GM21717 (cell line): ENCODE measurements around the gene CHST11.
"Not testable (repeated sequence)": the region's sequence is repeated elsewhere in the genome, so short reads cannot be mapped to it uniquely, and the experiment has no call there.

Experiments used
- ATAC-seq: cut with Tn5 transposase; IDR thresholded peaks from one replicate; pipeline ENCODE4 v1.9.1; 2021; ENCODE audit warnings: mild to moderate bottlenecking, moderate library complexity; ENCODE audit not compliant: unreplicated experiment

CHST11 gene

DNA sequence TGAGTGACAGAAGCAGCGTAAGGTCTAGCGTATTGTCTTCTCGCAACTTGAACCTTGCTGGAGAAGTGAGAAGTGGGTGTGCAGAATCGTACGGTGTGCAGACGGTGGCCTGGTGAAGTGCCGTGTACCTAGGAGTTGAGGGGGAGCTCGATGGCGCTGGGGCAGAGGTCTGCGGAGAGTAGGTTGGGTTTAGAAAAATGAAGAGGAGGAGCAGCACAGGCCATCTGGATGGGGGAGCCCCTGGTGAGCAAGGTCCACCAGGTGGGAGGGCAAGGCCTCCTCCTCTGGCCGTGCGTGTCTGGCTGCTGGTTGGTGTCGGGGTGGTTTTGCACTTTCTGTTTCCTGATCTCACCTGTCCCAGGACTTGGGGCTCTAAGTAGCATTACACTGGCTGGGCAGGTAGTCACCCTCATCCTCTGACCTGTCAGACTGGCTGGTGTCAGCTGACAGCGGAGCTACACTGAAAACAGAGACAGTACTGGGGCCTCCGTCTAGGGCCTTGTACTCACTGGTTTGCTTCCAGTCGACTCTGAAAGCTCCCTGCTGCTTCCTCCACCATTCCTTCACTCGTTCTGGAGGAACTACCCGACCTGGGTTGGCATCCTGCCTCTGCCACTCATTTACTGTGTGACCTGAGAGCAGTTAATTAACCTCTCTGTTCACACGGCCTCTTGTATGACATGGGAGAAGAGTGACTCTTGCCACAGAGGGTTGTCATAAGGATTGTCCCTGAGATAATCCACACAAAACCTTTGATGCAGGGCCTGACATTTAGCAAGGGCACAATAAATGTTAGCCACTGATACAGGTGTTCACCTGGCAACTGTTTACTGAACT lies 273.1 kb downstream of the CHST11 start:
- no peak for ATAC-seq

- ATAC-seq, result no peak
Measured at GRCh38 chr12:104730763-104731162, 274.0 kb downstream of the CHST11 start.

GRCh38 chr12:104733717-104734175 lies 277.0 kb downstream of the CHST11 start:
- ATAC-seq, result no peak

- ATAC-seq, result no peak
Measured at GRCh38 chr12:104734541-104735095, 277.9 kb downstream of the CHST11 start.

DNA sequence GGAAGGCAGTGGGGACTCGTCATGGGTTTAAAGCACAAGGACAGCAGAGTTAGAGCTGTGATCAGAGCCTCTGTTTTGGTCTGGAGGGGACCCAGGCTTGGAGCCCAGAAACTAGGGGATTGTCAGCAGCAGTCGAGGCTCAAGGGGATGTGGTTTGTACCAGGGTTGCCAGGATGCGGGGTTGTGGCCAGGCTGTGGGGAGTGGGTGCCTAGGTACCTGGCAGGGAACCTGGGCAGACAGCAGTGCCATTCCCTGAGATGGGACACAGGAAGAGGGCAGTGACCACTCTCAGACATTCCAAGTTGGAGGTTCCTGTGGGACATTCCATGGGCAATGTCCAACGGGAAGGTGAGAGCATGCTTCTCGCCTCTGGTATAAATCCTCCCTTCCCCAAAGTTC lies 279.1 kb downstream of the CHST11 start:
- no peak for ATAC-seq

DNA sequence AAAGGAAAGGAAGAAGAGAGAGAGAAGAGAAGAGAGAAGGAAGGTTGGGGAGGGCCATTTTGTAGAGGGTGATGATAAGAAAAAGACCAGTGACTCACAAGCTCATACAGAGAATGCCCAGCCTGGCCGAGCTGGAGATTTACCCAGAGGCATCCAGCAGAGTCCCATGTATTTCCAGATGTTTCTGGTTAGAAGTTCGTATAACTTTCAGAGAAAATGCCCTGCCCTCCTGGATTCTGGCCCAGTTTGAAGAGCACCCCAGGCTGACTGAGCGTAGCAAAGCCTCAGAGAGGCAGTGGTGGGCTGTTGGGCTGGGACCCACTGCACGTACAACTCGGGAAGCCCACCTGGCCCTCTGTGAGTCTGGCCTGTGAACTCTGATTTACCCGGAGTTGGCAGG lies 279.6 kb downstream of the CHST11 start:
- no peak for ATAC-seq

DNA sequence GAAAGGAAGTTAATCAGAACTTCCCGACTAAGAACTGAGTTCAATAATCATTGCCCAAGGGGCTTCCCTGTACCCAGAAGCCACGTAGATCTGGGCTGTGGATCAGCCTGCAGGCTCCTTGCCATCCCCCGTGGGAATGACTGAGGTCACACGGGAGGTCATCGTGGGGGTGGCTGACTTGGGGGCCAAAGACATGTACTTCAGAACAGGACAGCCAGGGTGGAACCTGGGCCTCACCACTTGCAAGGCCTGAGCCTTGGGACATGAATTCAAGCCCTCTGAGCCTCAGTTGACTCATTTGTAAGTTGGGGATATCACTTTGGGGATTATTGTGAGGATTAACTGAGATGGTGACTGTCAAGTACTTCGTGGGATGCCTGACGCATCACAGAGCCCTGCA lies 280.4 kb downstream of the CHST11 start:
- ATAC-seq, result no peak

- no peak for ATAC-seq
Measured at GRCh38 chr12:104737791-104738301, 281.1 kb downstream of the CHST11 start.

DNA sequence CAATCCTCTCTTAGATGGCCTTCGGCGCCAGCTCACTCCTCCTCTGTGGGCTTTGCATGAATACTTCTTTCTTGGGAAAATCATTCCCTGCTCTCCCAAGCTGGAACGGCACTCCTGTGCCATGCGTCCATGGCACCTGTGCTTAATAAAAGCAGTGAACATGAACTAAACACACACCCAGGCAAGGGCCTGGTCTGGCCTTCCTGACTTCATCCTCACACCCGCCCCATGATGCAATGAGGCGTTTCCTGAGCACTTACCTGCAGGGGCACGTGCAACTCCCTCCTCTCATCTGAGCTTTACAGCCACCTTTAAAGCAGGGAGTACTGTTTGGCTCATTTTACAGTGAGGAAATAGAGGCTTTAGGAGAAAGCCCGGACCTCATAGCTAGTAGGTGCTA lies 281.6 kb downstream of the CHST11 start:
- ATAC-seq, result no peak

DNA sequence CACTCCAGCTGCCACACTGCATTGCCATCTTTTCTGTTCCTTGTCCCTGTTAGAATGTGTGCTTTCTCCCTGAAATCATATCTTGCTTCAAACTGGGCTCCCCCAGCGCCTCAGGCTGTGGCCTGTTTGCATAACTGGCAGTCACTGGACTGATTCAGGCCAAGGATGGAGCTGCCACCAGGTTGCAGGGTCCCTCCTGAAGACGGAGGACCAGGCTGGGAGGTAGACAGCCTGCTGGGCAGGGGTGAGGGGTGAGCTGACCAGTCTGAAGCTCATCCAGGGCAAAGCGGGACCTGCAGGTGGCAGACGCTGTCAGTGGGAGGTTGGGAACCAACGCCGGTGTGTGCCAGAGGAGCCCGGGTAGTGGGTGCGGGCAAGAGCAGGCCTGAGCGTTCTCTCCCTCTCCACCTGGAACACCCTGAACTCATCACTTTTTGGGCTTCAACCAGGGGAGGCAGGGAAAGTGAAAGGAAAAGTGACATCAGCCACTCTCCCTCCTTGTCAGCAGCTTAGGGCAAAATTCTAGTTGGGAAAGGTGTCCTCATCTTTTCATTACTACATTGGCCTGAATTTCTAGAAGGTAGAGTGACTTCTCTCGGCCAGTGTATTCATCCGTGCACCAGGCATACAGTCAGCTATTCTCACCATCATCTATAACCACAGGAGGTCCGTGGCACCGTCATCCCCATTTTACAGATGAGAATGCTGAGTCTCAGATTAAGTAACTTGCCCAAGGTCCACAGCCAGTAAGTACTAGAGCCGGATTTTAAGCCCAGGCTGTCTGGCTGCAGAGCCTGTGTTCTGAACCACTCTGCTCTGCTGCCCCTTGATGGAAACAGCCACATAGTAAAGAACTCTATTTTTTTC lies 282.3 kb downstream of the CHST11 start:
- no peak for ATAC-seq

GRCh38 chr12:104740668-104741067 lies 283.9 kb downstream of the CHST11 start:
- ATAC-seq, result peak; percentile 58

- peak; percentile 24 for ATAC-seq
Measured at GRCh38 chr12:104741077-104741476, 284.3 kb downstream of the CHST11 start.

DNA sequence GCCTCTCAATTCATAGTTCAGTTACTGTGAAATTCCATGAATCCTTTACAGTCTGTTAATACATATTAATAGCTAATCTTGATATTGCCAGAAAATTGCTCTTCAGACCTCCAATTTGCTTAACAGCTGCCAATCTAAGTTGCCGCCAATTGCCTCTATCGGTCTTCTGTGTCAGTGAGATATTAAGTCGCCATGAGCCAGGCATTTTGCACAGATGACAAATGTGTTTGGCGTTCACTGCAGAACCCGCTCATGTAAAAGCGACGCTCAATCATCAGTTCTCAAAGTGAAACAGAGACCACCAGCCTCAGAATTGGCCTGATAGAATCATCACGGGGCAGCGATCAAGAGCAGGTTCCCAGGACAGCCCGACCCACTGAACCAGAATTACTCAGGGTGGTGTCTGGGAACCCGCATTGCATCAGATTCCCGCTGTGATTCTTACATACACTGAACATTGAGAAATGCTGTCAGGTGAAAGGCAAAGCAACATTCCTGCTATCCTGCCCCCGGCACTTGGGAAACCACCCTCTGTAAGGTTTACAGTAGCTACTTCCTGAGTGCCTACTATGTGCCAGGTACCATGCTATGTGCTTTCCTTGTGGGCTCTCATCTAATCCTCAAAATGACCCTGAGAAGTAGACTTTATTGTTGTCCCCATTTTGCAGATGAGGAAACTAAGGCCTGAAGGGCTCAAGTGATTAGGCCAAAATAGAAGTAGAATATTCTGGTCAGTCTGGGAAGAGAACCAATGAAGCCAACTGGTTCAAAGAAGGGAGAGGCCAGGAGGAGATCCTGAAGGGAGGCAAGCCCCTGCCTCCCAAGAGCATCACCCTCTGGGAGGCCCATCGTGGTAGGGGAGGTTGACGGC lies 285.0 kb downstream of the CHST11 start:
- no peak for ATAC-seq

DNA sequence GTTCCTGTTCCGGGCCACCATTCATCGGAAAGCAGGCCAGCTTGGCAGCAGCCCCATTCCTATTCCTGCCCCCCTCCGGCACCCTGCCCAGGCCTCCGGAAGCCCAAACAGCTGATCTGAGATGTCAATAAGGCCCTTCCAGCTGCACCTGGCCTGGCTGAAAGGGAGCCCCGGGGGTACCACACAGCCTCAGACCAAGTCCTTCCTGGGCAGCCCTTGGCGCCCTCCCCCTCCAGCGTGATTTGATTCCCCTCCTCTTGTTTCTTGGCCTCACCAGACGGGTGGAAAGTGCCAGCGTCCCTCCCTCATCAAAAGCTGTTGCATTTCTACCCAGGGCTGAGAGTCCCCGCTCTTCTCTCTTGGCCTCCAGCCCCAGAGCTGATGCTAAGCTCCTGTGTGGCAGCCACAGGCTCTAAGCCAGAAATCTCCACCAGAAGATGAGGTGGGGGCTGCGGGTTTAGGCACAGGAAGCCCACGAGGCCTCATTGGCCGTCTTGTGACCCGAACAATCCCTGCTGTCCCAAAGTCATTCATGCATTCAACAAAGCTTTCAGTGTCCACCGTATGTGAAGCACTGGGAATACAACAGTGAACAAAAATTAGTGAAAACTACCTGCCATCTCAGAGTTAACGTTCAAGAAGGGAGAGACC lies 285.9 kb downstream of the CHST11 start:
- no peak for ATAC-seq

- no peak for ATAC-seq
Measured at GRCh38 chr12:104743202-104743580, 286.4 kb downstream of the CHST11 start.

DNA sequence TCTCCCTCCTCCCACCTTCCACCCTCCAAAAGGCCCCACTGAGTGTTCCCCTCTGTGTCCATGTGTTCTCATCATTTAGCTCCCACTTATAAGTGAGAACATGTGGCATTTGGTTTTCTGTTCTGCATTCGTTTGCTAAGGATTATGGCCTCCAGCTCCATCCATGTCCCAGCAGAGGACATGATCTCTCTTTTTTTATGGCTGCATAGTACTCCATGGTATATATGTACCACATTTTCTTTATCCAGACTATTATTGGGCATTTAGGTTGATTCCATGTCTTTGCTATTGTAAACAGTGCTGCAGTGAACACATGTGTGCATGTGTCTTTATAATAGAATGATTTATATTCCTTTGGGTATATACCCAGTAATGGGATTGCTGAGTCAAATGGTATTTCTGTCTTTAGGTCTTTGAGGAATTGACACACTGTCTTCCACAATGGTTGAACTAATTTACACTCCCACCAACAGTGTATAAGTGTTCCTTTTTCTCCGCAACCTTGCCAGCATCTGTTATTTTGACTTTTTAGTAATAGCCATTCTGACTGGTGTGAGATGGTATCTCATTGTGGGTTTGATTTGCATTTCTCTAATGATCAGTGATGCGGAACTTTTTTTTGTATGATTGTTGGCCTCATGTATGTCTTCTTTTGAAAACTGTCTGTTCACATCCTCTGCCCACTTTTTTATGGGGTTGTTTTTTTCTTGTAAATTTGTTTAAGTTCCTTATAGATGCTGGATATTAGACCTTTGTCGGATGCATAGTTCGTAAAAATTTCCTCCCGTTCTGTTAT lies 287.2 kb downstream of the CHST11 start:
- not testable (repeated sequence) for ATAC-seq

DNA sequence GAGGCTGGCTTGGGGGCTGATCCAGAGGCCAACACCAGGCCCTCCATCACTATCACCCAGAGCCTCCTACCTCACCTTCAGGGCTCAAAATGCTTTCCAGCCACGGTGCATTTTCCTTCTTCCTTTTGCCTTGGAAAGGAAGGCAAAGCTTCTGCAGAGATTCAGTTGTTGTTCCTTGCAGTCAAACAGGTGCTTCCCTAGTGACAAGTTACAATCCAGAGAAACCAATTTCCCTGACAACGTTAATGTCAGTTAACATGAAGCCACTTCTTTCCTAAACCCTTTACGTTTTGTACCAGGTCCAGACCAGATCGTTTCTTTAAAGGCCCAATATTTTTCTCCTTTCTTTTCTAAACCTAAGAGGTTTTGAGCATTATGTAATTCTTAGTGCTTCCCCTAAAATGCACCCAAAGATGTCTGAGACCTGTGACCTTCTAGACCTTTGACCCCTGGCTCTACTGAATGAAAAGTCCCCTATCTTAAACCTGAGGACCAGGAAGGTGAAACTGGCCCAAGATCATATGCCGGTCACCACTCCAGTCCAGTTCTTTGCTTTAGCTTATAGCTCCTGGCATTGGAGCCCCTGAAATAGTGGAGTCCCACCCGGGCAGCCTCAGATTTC lies 289.8 kb downstream of the CHST11 start:
- no peak for ATAC-seq

DNA sequence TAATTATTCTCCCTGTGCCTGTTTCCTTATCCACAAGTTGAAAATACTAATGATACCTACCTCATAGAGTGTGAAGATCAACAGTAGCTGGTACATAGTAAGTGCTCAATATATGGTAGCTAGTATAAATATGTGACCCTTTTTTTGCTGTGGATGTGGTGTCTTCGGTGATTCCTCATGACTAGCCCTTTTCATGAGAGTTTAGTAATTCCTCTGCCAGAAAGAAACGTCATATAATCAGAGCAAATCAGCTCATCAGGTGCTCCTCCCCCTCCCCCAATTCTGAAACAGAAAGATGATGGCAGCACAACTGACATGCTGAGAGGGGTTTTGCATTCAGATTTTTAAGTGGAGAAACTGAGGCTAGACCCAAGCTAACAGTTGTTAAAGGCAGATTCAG lies 290.6 kb downstream of the CHST11 start:
- no peak for ATAC-seq

GRCh38 chr12:104747955-104748354 lies 291.2 kb downstream of the CHST11 start:
- no peak for ATAC-seq
